Measurements from ENCODE around the gene SAP30. TPM values are rescaled to one million over a fixed set of nuclear protein-coding genes. Genes with fewer than 3 reads are reported as not detected.

Gene SAP30
- total RNA-seq, 4 donors from 2014 or later, result 22.2 to 47.9 (median 29.8) TPM

DNA sequence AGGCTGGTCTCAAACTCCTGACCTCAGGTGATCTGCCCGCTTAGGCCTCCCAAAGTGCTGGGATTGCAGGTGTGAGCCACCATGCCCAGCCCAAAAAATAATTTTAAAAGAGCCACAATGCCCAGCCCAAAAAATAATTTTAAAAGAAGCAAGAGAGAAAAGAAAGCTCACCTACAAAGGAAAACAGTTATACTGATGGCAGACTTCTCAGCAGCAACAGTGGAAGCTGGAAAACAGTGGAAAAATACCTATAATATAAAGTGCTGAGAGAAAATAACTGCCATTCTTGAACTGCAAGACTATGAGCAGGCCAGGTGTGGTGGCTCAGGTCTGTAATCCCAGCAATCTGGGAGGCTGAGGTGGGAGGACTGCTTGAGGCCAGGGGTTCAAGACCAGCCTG, 23.3 kb upstream of the SAP30 start:
- TF ChIP-seq, protein P1, sequence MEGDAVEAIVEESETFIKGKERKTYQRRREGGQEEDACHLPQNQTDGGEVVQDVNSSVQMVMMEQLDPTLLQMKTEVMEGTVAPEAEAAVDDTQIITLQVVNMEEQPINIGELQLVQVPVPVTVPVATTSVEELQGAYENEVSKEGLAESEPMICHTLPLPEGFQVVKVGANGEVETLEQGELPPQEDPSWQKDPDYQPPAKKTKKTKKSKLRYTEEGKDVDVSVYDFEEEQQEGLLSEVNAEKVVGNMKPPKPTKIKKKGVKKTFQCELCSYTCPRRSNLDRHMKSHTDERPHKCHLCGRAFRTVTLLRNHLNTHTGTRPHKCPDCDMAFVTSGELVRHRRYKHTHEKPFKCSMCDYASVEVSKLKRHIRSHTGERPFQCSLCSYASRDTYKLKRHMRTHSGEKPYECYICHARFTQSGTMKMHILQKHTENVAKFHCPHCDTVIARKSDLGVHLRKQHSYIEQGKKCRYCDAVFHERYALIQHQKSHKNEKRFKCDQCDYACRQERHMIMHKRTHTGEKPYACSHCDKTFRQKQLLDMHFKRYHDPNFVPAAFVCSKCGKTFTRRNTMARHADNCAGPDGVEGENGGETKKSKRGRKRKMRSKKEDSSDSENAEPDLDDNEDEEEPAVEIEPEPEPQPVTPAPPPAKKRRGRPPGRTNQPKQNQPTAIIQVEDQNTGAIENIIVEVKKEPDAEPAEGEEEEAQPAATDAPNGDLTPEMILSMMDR (IDR thresholded peaks at IDR 0.05), result no peak
- TF ChIP-seq POLR2A (IDR thresholded peaks at IDR 0.05), result no peak
- H3K4me1 ChIP-seq, result no peaks in the 10 kb centered on the region
- no peak for DNase-seq
- 88 to 94% methylated on average over 1 of the region's 1 CpG for WGBS, 2 donors
- intact Hi-C loops (cut with DNase I), result no loop called here
- H3K27ac ChIP-seq, result no peak overlapping the region
- no peaks in the 10 kb centered on the region for H3K9me3 ChIP-seq
- H3K36me3 ChIP-seq, result no peaks in the 10 kb centered on the region
- no peaks in the 10 kb centered on the region for H3K27me3 ChIP-seq
- no peak overlapping the region for H3K4me3 ChIP-seq (replicated peaks in 1 of 3)

DNA sequence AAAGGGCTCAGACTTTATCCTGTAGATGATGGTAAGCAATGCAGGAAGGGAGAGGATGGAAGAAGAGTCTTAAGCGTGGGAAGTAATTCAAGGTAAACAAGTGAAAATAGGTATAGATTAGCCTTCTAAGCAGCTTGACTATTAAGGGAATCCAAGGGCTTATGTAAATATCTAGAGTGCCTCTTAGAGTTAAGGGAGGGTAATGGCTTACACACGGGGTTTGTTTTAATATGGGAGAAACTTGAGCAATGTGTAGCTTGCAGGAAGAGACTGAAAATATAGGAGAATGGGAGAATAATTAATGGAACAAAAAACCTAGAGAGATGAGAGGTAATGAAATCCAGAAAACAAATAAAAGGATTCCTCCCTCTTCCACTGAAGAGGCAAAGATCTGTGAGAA, 12.8 kb upstream of the SAP30 start:
- intact Hi-C loops (cut with DNase I), result no loop called here
- Histone ChIP-seq H3K27ac (no peak overlapping the region), H3K9me3 (no peaks in the 10 kb centered on the region), H3K4me3 (replicated peaks in 1 of 3) (no peak overlapping the region), H3K4me1 (no peaks in the 10 kb centered on the region), H3K27me3 (no peaks in the 10 kb centered on the region), H3K36me3 (no peaks in the 10 kb centered on the region)
- no peak for DNase-seq
- 60 to 65% methylated on average over 2 of the region's 2 CpGs for WGBS, 2 donors
- TF ChIP-seq POLR2A (IDR thresholded peaks at IDR 0.05), result no peak
- TF ChIP-seq, protein P1 (IDR thresholded peaks at IDR 0.05), result no peak

DNA sequence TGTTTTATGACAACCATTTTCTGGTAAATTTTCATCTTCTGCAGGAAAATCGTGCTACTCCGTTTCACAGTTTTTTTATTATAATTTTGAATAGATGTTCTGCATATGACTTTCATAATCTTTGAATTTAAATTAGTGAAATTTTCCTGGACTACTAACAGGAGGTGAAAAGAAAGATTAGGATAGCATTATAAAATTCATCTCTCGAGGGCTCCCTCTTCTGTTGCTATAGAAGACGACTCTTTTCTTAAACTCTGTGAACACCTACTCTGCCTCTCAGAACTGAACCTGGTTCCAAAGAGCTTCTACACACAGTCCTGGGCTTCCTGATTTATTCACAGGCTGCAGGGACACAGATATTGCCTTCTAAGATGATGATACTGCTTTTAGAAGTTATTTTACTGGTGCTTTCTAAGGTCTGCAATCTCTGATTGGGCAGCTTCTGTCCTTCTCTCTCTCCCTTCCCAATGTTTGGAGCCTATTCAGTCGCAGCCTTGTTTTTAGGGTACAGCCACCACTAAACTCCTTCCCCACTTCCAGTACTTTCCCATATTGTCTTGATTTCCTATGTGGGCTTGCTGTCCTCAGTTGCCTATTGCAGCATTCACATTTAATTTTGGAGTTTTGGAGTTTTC, 10.1 kb upstream of the SAP30 start:
- TF ChIP-seq, protein P1 (IDR thresholded peaks at IDR 0.05), result peak in 1 of 6 experiments; percentile 14
- TF ChIP-seq POLR2A (IDR thresholded peaks at IDR 0.05), result no peak
- Histone ChIP-seq H3K4me3 (replicated peaks in 1 of 3) (no peak overlapping the region), H3K36me3 (no peaks in the 10 kb centered on the region), H3K9me3 (no peaks in the 10 kb centered on the region), H3K27ac (no peak overlapping the region), H3K4me1 (no peaks in the 10 kb centered on the region), H3K27me3 (no peaks in the 10 kb centered on the region)
- no peak for DNase-seq
- intact Hi-C loops (cut with DNase I), result no loop called here
- WGBS, 2 donors, result 52 to 62% methylated on average over 5 of the region's 5 CpGs

DNA sequence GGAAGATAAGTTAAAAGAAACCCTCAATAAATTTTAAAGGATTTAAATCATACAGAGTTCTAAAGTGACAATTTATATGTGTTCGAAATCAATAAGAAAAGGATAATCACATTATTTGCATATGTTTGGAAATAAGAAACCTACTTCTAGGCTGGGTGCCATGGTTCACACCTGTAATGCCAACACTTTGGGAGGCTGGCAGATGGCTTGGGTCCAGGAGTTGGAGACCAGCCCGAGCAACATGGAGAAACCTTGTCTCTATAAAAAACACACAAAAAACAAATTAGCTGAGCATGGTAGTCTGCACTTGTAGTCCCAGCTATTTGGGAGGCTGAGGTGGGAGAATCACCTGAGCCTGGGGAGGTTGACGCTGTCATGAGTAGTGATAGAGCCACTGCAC, 8.1 kb upstream of the SAP30 start:
- no peaks in the 10 kb centered on the region for H3K4me1 ChIP-seq
- no peaks in the 10 kb centered on the region for H3K36me3 ChIP-seq
- 76 to 77% methylated on average over 3 of the region's 3 CpGs for WGBS, 2 donors
- intact Hi-C loops (cut with DNase I), result no loop called here
- no peak for TF ChIP-seq POLR2A (IDR thresholded peaks at IDR 0.05)
- TF ChIP-seq, protein P1 (IDR thresholded peaks at IDR 0.05), result no peak
- peak in 1 of 2 donors; percentile 31 for DNase-seq
- no peak overlapping the region for H3K27ac ChIP-seq
- no peak overlapping the region for H3K4me3 ChIP-seq (replicated peaks in 1 of 3)
- no peaks in the 10 kb centered on the region for H3K27me3 ChIP-seq
- no peaks in the 10 kb centered on the region for H3K9me3 ChIP-seq

DNA sequence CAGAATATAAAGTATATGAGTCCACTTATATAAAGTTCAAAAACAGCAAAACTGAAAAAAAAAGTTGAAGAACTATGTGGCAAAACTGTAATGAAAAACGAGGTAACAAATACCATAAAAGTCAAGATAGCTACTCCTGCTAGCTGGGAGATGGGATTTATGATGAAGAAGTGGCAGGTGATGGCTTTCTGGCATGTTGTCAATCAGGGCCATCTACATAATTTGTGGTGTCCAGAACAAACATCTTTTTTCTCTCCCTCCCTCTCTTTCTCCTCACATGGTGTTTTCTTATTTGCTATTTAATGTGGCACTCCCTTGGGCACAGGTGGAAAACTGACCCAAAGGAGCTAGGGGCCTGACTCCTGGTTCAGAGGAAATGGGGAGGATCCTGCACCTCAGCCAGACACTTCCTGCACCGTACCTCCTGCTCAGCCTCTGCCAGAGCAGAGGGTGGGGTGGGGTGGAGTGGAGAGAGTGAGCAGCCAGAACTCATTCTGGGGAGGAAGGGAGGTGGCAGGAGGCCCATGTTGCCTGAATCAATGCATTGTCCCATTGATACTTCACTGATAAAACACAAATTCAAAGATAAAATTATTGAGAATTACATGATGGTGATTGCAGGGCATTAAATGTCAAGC, 5.3 kb upstream of the SAP30 start:
- H3K4me3 ChIP-seq (replicated peaks in 1 of 3), result no peak overlapping the region
- WGBS, 2 donors, result 51 to 54% methylated on average over 2 of the region's 2 CpGs
- TF ChIP-seq, protein P1 (IDR thresholded peaks at IDR 0.05), result no peak
- TF ChIP-seq POLR2A (IDR thresholded peaks at IDR 0.05), result no peak
- H3K27ac ChIP-seq, result no peak overlapping the region
- H3K9me3 ChIP-seq, result no peaks in the 10 kb centered on the region
- DNase-seq, result no peak
- no peaks in the 10 kb centered on the region for H3K27me3 ChIP-seq
- intact Hi-C loops (cut with DNase I), result no loop called here
- no peaks in the 10 kb centered on the region for H3K4me1 ChIP-seq
- H3K36me3 ChIP-seq, result no peaks in the 10 kb centered on the region

All from thyroid gland (tissue), 4 donors.